ENCODE data around the gene TAAR2. TPM values are rescaled to one million over a fixed set of nuclear protein-coding genes. Genes with fewer than 3 reads are reported as not detected.

The TAAR2 gene, protein sequence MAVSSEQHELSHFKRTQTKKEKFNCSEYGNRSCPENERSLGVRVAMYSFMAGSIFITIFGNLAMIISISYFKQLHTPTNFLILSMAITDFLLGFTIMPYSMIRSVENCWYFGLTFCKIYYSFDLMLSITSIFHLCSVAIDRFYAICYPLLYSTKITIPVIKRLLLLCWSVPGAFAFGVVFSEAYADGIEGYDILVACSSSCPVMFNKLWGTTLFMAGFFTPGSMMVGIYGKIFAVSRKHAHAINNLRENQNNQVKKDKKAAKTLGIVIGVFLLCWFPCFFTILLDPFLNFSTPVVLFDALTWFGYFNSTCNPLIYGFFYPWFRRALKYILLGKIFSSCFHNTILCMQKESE
- total RNA-seq (2016; rRNA removed; fragmentation: Illumina TruSeq; extraction: Trizol): not detected in 2 replicates
- total RNA-seq (2016; cell fraction: cytosol; rRNA removed; fragmentation: Illumina TruSeq; extraction: Trizol; ENCODE audit: low read depth): not detected in 2 replicates
- total RNA-seq (2016; cell fraction: insoluble cytoplasmic fraction; rRNA removed; fragmentation: Illumina TruSeq; extraction: Trizol): not detected in 2 replicates
- total RNA-seq (2016; cell fraction: membrane; rRNA removed; fragmentation: Illumina TruSeq; extraction: Trizol): not detected in 2 replicates
- total RNA-seq (2016; cell fraction: nucleus; rRNA removed; fragmentation: Illumina TruSeq; extraction: Trizol): not detected in 2 replicates
- polyA plus RNA-seq (2011; rRNA removed): not detected in 2 replicates
- not detected in 2 replicates for polyA plus RNA-seq (2011; cell fraction: cytosol; rRNA removed)
- not detected in 2 replicates for polyA plus RNA-seq (2011; cell fraction: nucleus; rRNA removed)
- polyA plus RNA-seq (2012): not detected in 2 replicates
- polyA plus RNA-seq (2016; cell fraction: cytosol; fragmentation: Illumina TruSeq; extraction: Trizol; ENCODE audit: low read depth): not detected in 2 replicates
- polyA plus RNA-seq (2016; cell fraction: insoluble cytoplasmic fraction; fragmentation: Illumina TruSeq; extraction: Trizol; ENCODE audit: low read depth): not detected in 2 replicates
- polyA plus RNA-seq (2016; cell fraction: membrane; fragmentation: Illumina TruSeq; extraction: Trizol; ENCODE audit: low read depth): not detected in 2 replicates
- not detected in 2 replicates for polyA plus RNA-seq (2016; cell fraction: nucleus; fragmentation: Illumina TruSeq; extraction: Trizol; ENCODE audit: insufficient read depth, low read depth)
- not detected in 2 replicates for polyA minus RNA-seq (2011; rRNA and poly(A)+ RNA removed; ENCODE audit: low replicate concordance)
- not detected in 2 replicates for polyA minus RNA-seq (2011; cell fraction: cytosol; rRNA and poly(A)+ RNA removed)
- polyA minus RNA-seq (2011; cell fraction: nucleus; rRNA and poly(A)+ RNA removed): not detected in 2 replicates
- Bru-seq, nascent RNA: not detected
- BruChase-seq, experiment 1, labeled RNA remaining after a 6-hour chase: not detected
- BruChase-seq, experiment 2, labeled RNA remaining after a 2-hour chase: not detected
- long read RNA-seq, experiment 1: 0 reads
- long read RNA-seq, experiment 2: 0 reads

DNA sequence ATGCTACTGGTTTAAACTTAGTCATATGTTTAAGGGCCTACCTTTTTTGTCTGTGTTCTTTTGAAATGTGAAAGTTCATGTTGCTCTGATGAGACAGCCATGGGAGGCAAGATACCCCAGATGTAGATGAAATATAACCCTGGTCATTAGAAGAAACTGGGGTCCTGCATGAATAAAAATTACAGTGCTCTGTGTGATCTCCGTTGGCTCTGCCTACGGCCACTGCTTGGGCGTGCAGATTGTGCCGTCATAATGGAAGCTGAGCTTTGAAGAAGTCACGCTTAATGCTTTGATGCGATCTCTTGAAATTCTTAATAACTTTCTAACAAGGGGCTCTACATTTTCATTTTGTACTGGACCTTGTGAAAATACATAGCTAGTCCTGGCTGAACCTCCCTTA lies at the start of gene TAAR2:
Gene TAAR2, minus strand, starts transcription at position 101 of the 400 bp plus-strand sequence. Its CDS starts 0 bp downstream, at position 101.
- no peaks in the 10 kb centered on the region for H3K27me3 ChIP-seq (ENCODE audit: control insufficient read depth in 1 of 2, insufficient read depth in 2 of 2, low read length in 2 of 2)
- no peak within 1 kb of the TSS for H3K4me2 ChIP-seq (ENCODE audit: low read depth, low read length)
- no peaks in the 10 kb centered on the region for H3K9me3 ChIP-seq (ENCODE audit: low read length)
- no peak within 1 kb of the TSS for H3K9ac ChIP-seq (ENCODE audit: insufficient read depth, low read depth, low read length)
- ATAC-seq (no peak), FAIRE-seq (no peak), DNase-seq (ENCODE audit: low spot score) (no peak)
- no peaks in the 10 kb centered on the region for H3K36me3 ChIP-seq (replicated peaks in 1 of 2; ENCODE audit: control insufficient read depth in 1 of 2, insufficient read depth in 2 of 2, low read length in 2 of 2)
- no TSS peak for BruUV-seq (replicated peaks)
- H3K4me3 ChIP-seq (replicated peaks in 1 of 3; ENCODE audit: insufficient read depth in 1 of 3, low read depth in 2 of 3, low read length in 3 of 3): no peak within 1 kb of the TSS
- H3K4me1 ChIP-seq (ENCODE audit: insufficient read depth, low read length): no peaks in the 10 kb centered on the region
- in situ Hi-C loops (cut with HindIII; ENCODE audit: extremely low pct_ligation_motif_present, low pct_unique_long_range_greater_than_20kb): no loop called here
- no peak within 1 kb of the TSS for H2AFZ ChIP-seq (ENCODE audit: low read length)
- TF ChIP-seq DNMT3B (CRISPR knock-in tag; conservative IDR thresholded peaks at IDR 0.05) (no peak), ZNF337 (CRISPR knock-in tag; IDR thresholded peaks at IDR 0.05; ENCODE audit: borderline replicate concordance, low read depth) (no peak), ZNF605 (CRISPR knock-in tag; IDR thresholded peaks at IDR 0.05) (no peak), RFXAP (CRISPR knock-in tag; IDR thresholded peaks at IDR 0.05; ENCODE audit: borderline replicate concordance) (no peak), MTA3 (CRISPR knock-in tag; IDR thresholded peaks at IDR 0.05) (no peak)
- no peaks in the 10 kb centered on the region for H3K79me2 ChIP-seq (ENCODE audit: insufficient read depth, low read length)
- no peak within 1 kb of the TSS for H3K27ac ChIP-seq (ENCODE audit: extremely low read length, insufficient read depth, low read length)
- intact Hi-C loops (cut with micrococcal nuclease; ENCODE audit: unreplicated experiment): no loop called here
- 56% methylated on average over 6 of the region's 6 CpGs for WGBS (ENCODE audit: low lambda C conversion rate)
- POLR2A ChIA-PET: no interaction called here
- H4K20me1 ChIP-seq (ENCODE audit: insufficient read depth, low read length): no peaks in the 10 kb centered on the region
- CTCF ChIA-PET (ENCODE audit: low intra/inter-chr PET ratio, low total read pairs): no interaction called here
